Measurements from ENCODE around the gene DOCK11. TPM values are rescaled to one million over a fixed set of nuclear protein-coding genes. Genes with fewer than 3 reads are reported as not detected.

The DOCK11 gene
- total and polyA plus RNA-seq, 7 experiments from 2014 or later, result 24.2 to 115 (median 78.5) TPM

DNA sequence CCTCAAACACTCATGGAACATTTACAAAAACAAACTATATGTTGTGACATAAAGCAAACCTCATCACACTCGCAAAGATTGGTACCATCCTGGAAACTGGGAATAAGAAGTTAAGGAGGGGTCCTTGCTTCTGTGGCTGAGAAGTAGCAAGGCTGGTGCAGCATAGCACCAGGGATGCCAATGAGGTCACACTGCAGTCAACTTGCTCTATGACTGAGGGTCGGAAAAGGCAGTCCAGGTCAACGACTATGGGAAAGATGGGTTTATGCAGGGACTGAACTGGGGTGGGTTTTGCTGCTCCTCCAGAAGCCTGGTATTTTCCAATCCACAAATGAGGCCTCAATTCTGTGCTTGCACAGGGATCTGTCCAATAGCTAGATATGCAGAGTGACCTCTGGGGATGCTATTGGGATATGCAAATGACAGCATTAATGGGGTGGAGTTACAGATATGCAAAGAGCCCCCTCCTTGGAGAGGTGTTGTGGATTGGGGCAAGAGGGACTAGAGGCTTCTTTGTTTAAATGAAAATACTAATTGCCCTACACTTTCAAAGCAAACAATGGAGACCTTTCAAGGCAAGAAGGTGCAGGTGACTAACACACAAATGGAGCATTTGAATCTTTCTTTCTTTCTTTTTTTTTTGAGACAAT is 224.6 kb downstream of the DOCK11 start:
- no peaks in the 10 kb centered on the region for H3K27me3 ChIP-seq (ENCODE audit: control insufficient read depth in 2 of 2, insufficient read depth in 2 of 2, low read length in 2 of 2)
- CTCF ChIA-PET, result no interaction called here
- POLR2A ChIA-PET, result no interaction called here
- intact Hi-C loops (cut with micrococcal nuclease), result no loop called here
- H3K4me1 Mint-ChIP-seq, result peaks cover 0 to 9% (median 0%) of the 10 kb centered on the region in 7 donors
- no peaks in the 10 kb centered on the region for H3K9me3 ChIP-seq (ENCODE audit: control insufficient read depth in 2 of 3, low read length in 3 of 3)
- H3K27me3 Mint-ChIP-seq, result peaks cover 0 to 14% (median 5%) of the 10 kb centered on the region in 5 donors
- H3K27ac Mint-ChIP-seq, result no peak overlapping the region
- H3K4me3 ChIP-seq (ENCODE audit: low read length), result no peak overlapping the region
- no peak for ATAC-seq
- no peaks in the 10 kb centered on the region for H3K4me1 ChIP-seq (ENCODE audit: control insufficient read depth in 2 of 2, insufficient read depth in 2 of 2, low read length in 2 of 2)
- H3K4me3 Mint-ChIP-seq, result no peak overlapping the region
- peaks cover 0 to 3% (median 0%) of the 10 kb centered on the region in 11 donors for H3K9me3 Mint-ChIP-seq
- no peak for DNase-seq
- H3K27ac ChIP-seq (ENCODE audit: low read depth, low read length), result no peak overlapping the region
- H3K36me3 ChIP-seq (ENCODE audit: control insufficient read depth in 2 of 3, insufficient read depth in 3 of 3, low read length in 3 of 3), result no peaks in the 10 kb centered on the region
- H3K36me3 Mint-ChIP-seq, result no peaks in the 10 kb centered on the region

DNA sequence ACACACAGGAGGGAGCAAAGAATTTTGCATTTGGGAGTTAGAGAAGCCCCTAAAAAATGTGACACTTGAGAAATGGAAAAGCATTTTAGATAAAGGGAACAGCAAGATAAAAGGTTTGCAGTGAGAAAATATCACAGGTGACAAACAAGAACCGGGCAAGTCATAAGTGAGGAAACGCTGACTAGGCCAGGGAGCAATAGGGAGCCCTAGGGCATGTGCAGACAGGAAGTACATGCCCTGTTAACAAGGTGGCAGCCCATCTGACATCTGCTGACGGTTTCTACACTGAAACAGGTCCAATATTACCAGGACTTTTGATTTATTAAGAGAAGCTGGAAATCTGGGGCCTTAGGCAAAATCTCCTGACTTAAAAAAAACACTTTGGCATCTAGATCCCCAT is 227.8 kb downstream of the DOCK11 start:
- H3K36me3 ChIP-seq (ENCODE audit: control insufficient read depth in 2 of 3, insufficient read depth in 3 of 3, low read length in 3 of 3), result no peaks in the 10 kb centered on the region
- DNase-seq, result no peak
- ChIA-PET CTCF (no interaction called here), POLR2A (no interaction called here)
- intact Hi-C loops (cut with micrococcal nuclease), result no loop called here
- peaks cover 0 to 6% of the 10 kb centered on the region in 2 donors for H3K27me3 ChIP-seq (ENCODE audit: control insufficient read depth in 2 of 2, insufficient read depth in 2 of 2, low read length in 2 of 2)
- H3K4me1 ChIP-seq (ENCODE audit: control insufficient read depth in 2 of 2, insufficient read depth in 2 of 2, low read length in 2 of 2), result peaks cover 0 to 5% of the 10 kb centered on the region in 2 donors
- peaks cover 0 to 3% (median 0%) of the 10 kb centered on the region in 11 donors for H3K9me3 Mint-ChIP-seq
- H3K27ac ChIP-seq (ENCODE audit: low read depth, low read length), result no peak overlapping the region
- no peak overlapping the region for H3K4me3 Mint-ChIP-seq
- H3K36me3 Mint-ChIP-seq, result no peaks in the 10 kb centered on the region
- H3K4me1 Mint-ChIP-seq, result peaks cover 0 to 7% (median 0%) of the 10 kb centered on the region in 7 donors
- no peaks in the 10 kb centered on the region for H3K9me3 ChIP-seq (ENCODE audit: control insufficient read depth in 2 of 3, low read length in 3 of 3)
- H3K27ac Mint-ChIP-seq, result no peak overlapping the region
- H3K4me3 ChIP-seq (ENCODE audit: low read length), result no peak overlapping the region
- peaks cover 10 to 19% (median 16%) of the 10 kb centered on the region in 5 donors for H3K27me3 Mint-ChIP-seq
- no peak for ATAC-seq

DNA sequence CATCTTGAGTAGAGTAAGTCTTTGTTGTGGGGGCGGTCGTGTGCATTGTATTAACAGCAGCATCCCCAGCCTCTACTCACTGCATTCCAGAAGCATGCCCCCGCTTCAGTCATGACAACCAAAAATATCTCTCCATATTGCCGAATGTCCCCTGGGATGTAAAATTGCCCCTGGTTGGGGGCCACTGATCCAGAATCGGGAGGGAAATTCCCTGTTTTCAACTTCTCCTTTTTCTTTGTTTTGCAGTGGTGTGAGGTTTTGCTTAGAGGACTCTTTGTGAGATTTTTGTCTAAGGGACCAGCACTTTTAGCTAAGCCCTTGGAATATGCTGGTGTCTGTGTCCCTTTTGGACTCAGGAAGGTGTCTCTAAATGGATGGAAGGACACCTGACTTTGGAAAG is 228.8 kb downstream of the DOCK11 start:
- Histone ChIP-seq H3K4me3 (ENCODE audit: low read length) (no peak overlapping the region), H3K9me3 (ENCODE audit: control insufficient read depth in 2 of 3, low read length in 3 of 3) (no peaks in the 10 kb centered on the region), H3K27ac (ENCODE audit: low read depth, low read length) (no peak overlapping the region), H3K36me3 (ENCODE audit: control insufficient read depth in 2 of 3, insufficient read depth in 3 of 3, low read length in 3 of 3) (no peaks in the 10 kb centered on the region), H3K4me1 (ENCODE audit: control insufficient read depth in 2 of 2, insufficient read depth in 2 of 2, low read length in 2 of 2) (peaks cover 0 to 5% of the 10 kb centered on the region in 2 donors), H3K27me3 (ENCODE audit: control insufficient read depth in 2 of 2, insufficient read depth in 2 of 2, low read length in 2 of 2) (peaks cover 0 to 6% of the 10 kb centered on the region in 2 donors)
- H3K4me1 Mint-ChIP-seq, result peaks cover 0 to 7% (median 0%) of the 10 kb centered on the region in 7 donors
- ChIA-PET CTCF (no interaction called here), POLR2A (no interaction called here)
- H3K9me3 Mint-ChIP-seq, result peaks cover 0 to 3% (median 0%) of the 10 kb centered on the region in 11 donors
- no peak overlapping the region for H3K27ac Mint-ChIP-seq
- ATAC-seq (no peak), DNase-seq (no peak)
- H3K4me3 Mint-ChIP-seq, result no peak overlapping the region
- intact Hi-C loops (cut with micrococcal nuclease), result no loop called here
- peaks cover 10 to 26% (median 16%) of the 10 kb centered on the region in 5 donors for H3K27me3 Mint-ChIP-seq
- H3K36me3 Mint-ChIP-seq, result no peaks in the 10 kb centered on the region

DNA sequence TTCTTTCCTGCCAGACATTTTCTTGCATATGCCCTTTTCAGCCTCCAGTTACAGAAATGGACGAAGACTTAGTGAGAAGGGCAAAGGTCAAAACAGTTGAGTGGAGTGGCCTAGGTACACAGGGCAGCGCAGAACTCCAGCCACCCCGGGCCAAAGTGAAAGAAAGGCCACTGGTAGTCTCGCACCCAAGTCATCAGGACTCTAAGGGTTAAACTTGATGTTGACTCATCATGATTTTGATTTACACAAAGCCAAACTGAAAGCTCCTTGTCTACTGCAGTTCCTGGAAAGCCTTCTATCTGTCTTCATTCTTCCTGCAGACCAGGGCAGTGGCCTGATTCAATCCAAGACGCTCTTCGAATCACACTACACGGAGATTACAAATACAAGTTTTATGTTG is 229.2 kb downstream of the DOCK11 start:
- CTCF ChIA-PET, result no interaction called here
- peaks cover 0 to 3% (median 0%) of the 10 kb centered on the region in 11 donors for H3K9me3 Mint-ChIP-seq
- H3K4me1 ChIP-seq (ENCODE audit: control insufficient read depth in 2 of 2, insufficient read depth in 2 of 2, low read length in 2 of 2), result peaks cover 0 to 5% of the 10 kb centered on the region in 2 donors

DNA sequence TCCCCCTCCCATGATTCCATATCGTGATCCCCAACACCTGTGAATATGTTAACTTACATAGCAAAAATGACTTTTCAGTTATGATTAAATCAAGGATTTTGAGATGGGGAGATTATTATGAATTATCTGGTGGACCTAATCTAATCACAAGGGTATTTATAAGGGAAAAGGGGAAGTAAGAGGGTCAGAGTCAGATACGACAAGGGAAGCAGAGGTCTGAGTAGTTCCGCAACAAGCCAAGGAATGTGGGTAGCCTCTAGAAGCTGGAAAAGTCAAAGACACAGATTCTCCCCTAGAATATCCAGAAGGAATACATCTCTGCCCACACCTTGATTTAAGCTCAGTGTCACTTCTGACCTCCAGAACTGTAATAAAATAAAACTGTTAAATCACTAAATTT is 230.8 kb downstream of the DOCK11 start:
- Mint-ChIP-seq H3K4me1 (peaks cover 0 to 7% (median 0%) of the 10 kb centered on the region in 7 donors), H3K9me3 (peaks cover 0 to 3% (median 0%) of the 10 kb centered on the region in 11 donors), H3K4me3 (peak overlapping the region in 8 of 10 donors; percentile 9 to 75 (median 54)), H3K27ac (no peak overlapping the region), H3K36me3 (no peaks in the 10 kb centered on the region), H3K27me3 (peaks cover 17 to 43% (median 26%) of the 10 kb centered on the region in 5 donors)
- ChIA-PET CTCF (no interaction called here), POLR2A (no interaction called here)
- DNase-seq (no peak), ATAC-seq (no peak)
- peaks cover 0 to 5% of the 10 kb centered on the region in 2 donors for H3K4me1 ChIP-seq (ENCODE audit: control insufficient read depth in 2 of 2, insufficient read depth in 2 of 2, low read length in 2 of 2)
- H3K27me3 ChIP-seq (ENCODE audit: control insufficient read depth in 2 of 2, insufficient read depth in 2 of 2, low read length in 2 of 2), result peaks cover 0 to 6% of the 10 kb centered on the region in 2 donors
- H3K27ac ChIP-seq (ENCODE audit: low read depth, low read length), result no peak overlapping the region
- no peak overlapping the region for H3K4me3 ChIP-seq (ENCODE audit: low read length)
- intact Hi-C loops (cut with micrococcal nuclease), result no loop called here
- H3K36me3 ChIP-seq (ENCODE audit: control insufficient read depth in 2 of 3, insufficient read depth in 3 of 3, low read length in 3 of 3), result no peaks in the 10 kb centered on the region
- no peaks in the 10 kb centered on the region for H3K9me3 ChIP-seq (ENCODE audit: control insufficient read depth in 2 of 3, low read length in 3 of 3)

More for the DNA sequence above, 229.2 kb downstream of the DOCK11 start:
- H3K9me3 ChIP-seq (ENCODE audit: control insufficient read depth in 2 of 3, low read length in 3 of 3), result no peaks in the 10 kb centered on the region
- ATAC-seq (no peak), DNase-seq (no peak)
- Mint-ChIP-seq H3K27ac (no peak overlapping the region), H3K36me3 (no peaks in the 10 kb centered on the region), H3K4me1 (peaks cover 0 to 7% (median 0%) of the 10 kb centered on the region in 7 donors), H3K27me3 (peaks cover 10 to 29% (median 16%) of the 10 kb centered on the region in 5 donors), H3K4me3 (no peak overlapping the region)
- H3K27ac ChIP-seq (ENCODE audit: low read depth, low read length), result no peak overlapping the region
- intact Hi-C loops (cut with micrococcal nuclease), result no loop called here
- peaks cover 0 to 6% of the 10 kb centered on the region in 2 donors for H3K27me3 ChIP-seq (ENCODE audit: control insufficient read depth in 2 of 2, insufficient read depth in 2 of 2, low read length in 2 of 2)
- H3K4me3 ChIP-seq (ENCODE audit: low read length), result no peak overlapping the region
- POLR2A ChIA-PET, result no interaction called here
- H3K36me3 ChIP-seq (ENCODE audit: control insufficient read depth in 2 of 3, insufficient read depth in 3 of 3, low read length in 3 of 3), result no peaks in the 10 kb centered on the region

DNA sequence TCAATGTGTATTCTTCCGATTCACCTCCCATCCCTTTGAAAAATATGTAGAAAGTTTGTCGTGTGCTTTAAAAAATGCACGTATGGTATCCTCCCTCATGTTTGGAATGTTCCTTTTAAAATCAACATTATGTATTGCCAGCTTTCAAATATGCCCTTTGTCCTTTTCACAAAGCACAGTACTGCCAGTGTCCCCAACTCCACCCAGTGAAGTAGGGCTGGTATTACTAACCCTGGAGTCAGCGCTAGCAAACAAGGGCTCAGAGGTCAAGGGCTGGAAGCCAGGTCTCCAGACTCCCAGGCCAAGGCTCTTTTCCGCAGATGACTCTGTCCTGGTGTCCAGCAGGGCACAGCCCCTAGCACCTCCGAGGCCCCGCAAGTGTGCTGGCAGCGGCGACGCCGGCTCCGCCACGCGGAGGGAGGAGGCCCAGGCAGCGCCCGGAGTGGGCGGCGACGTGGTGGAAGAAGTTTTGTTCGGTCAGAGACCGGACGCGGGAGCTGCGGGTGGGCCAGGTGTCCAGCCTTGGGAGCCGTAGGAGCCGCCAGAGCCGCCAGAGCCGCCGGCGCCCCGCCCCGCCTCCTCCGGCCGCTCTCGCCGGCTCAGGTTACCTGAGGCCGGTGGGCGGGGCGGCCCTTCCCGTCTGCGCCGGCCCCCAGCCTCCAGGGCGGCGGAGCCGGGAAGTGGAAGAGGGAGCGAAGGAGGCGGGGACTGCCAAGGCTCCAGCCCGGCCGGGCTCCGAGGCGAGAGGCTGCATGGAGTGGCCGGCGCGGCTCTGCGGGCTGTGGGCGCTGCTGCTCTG is 231.5 kb downstream of the DOCK11 start, which contains the start of gene IL13RA1:
Gene IL13RA1, plus strand, starts transcription at position 720 of the 799 bp plus-strand sequence. Its CDS starts 33 bp downstream, at position 753.
- CTCF ChIA-PET, result no interaction called here
- H3K27me3 ChIP-seq (ENCODE audit: control insufficient read depth in 2 of 2, insufficient read depth in 2 of 2, low read length in 2 of 2), result peaks cover 0 to 6% of the 10 kb centered on the region in 2 donors
- no peak within 1 kb of the TSS for H3K4me3 ChIP-seq (ENCODE audit: low read length)
- intact Hi-C loops (cut with micrococcal nuclease), result no loop called here
- peak within 1 kb of the TSS in 1 of 9 donors; percentile 18 for H3K27ac Mint-ChIP-seq
- POLR2A ChIA-PET, result interaction anchor here (0.6 kb wide), 1 partner anchor 11 kb away, joined by 3 read pairs; no protein-coding TSS in a partner anchor
- H3K36me3 ChIP-seq (ENCODE audit: control insufficient read depth in 2 of 3, insufficient read depth in 3 of 3, low read length in 3 of 3), result no peaks in the 10 kb centered on the region
- peaks cover 0 to 9% (median 0%) of the 10 kb centered on the region in 7 donors for H3K4me1 Mint-ChIP-seq
- no peaks in the 10 kb centered on the region for H3K36me3 Mint-ChIP-seq
- DNase-seq (peak in 3 of 9 donors; percentile 7 to 36 (median 7)), ATAC-seq (peak; percentile 60)
- H3K27me3 Mint-ChIP-seq, result peaks cover 12 to 45% (median 22%) of the 10 kb centered on the region in 5 donors
- peaks cover 0 to 5% of the 10 kb centered on the region in 2 donors for H3K4me1 ChIP-seq (ENCODE audit: control insufficient read depth in 2 of 2, insufficient read depth in 2 of 2, low read length in 2 of 2)
- no peak within 1 kb of the TSS for H3K27ac ChIP-seq (ENCODE audit: low read depth, low read length)
- H3K9me3 Mint-ChIP-seq, result peaks cover 0 to 3% (median 0%) of the 10 kb centered on the region in 11 donors
- peak within 1 kb of the TSS; percentile 41 to 81 (median 66) for H3K4me3 Mint-ChIP-seq
- no peaks in the 10 kb centered on the region for H3K9me3 ChIP-seq (ENCODE audit: control insufficient read depth in 2 of 3, low read length in 3 of 3)
